ENCODE data around the gene GABRB2. TPM values are rescaled to one million over a fixed set of nuclear protein-coding genes. Genes with fewer than 3 reads are reported as not detected.
A peak's percentile ranks its signal among the peaks of the same experiment; 100 is the strongest.

Gene GABRB2
- total and polyA plus RNA-seq, 2 of the 13 experiments (the other 11 are each of a cell fraction or from before 2014, with no cell fraction given) = 0.01 TPM; not detected in 1

GRCh38 chr5:161271816-161272215, 274.7 kb downstream of the GABRB2 start (continued):
- TF ChIP-seq ZNF570 (CRISPR knock-in tag; IDR thresholded peaks at IDR 0.05; ENCODE audit: borderline replicate concordance) = no peak
- TF ChIP-seq TEAD3 (CRISPR knock-in tag; optimal IDR thresholded peaks at IDR 0.05; ENCODE audit: borderline replicate concordance) = no peak
- no peak for TF ChIP-seq ZNF207 (IDR thresholded peaks at IDR 0.05; ENCODE audit: borderline replicate concordance)
- no peak for TF ChIP-seq SNAI1 (CRISPR knock-in tag; IDR thresholded peaks at IDR 0.05; ENCODE audit: borderline replicate concordance)
- TF ChIP-seq ZNF615 (CRISPR knock-in tag; IDR thresholded peaks at IDR 0.05; ENCODE audit: borderline replicate concordance) = no peak
- TF ChIP-seq CTCF (CRISPR knock-in tag; IDR thresholded peaks at IDR 0.05) = no peak
- TF ChIP-seq LBX2 (CRISPR knock-in tag; IDR thresholded peaks at IDR 0.05; ENCODE audit: borderline replicate concordance) = no peak
- TF ChIP-seq PTBP1 (IDR thresholded peaks at IDR 0.05; ENCODE audit: low read depth, low read length, poor library complexity, severe bottlenecking) = no peak

GRCh38 chr5:161269125-161269524, 277.4 kb downstream of the GABRB2 start:
- DNase-seq (ENCODE audit: low spot score) (no peak), ATAC-seq (no peak), FAIRE-seq (no peak)
- no peaks in the 10 kb centered on the region for H4K20me1 ChIP-seq (ENCODE audit: insufficient read depth, low read length)
- no peak overlapping the region for H3K4me3 ChIP-seq (replicated peaks in 1 of 3; ENCODE audit: insufficient read depth in 1 of 3, low read depth in 2 of 3, low read length in 3 of 3)
- no peak overlapping the region for H2AFZ ChIP-seq (ENCODE audit: low read length)
- no peak overlapping the region for H3K9ac ChIP-seq (ENCODE audit: insufficient read depth, low read depth, low read length)
- CTCF ChIA-PET (ENCODE audit: low intra/inter-chr PET ratio, low total read pairs) = no interaction called here
- no peaks in the 10 kb centered on the region for H3K4me1 ChIP-seq (ENCODE audit: insufficient read depth, low read length)
- no peak overlapping the region for H3K4me2 ChIP-seq (ENCODE audit: low read depth, low read length)
- H3K79me2 ChIP-seq (ENCODE audit: insufficient read depth, low read length) = no peaks in the 10 kb centered on the region
- no peaks in the 10 kb centered on the region for H3K27me3 ChIP-seq (ENCODE audit: control insufficient read depth in 1 of 2, insufficient read depth in 2 of 2, low read length in 2 of 2)
- POLR2A ChIA-PET = no interaction called here
- H3K36me3 ChIP-seq (replicated peaks in 1 of 2; ENCODE audit: control insufficient read depth in 1 of 2, insufficient read depth in 2 of 2, low read length in 2 of 2) = no peaks in the 10 kb centered on the region
- peaks cover 9% of the 10 kb centered on the region; the same call in 1 of the 2 replicates for H3K9me3 ChIP-seq (ENCODE audit: low read length)
- in situ Hi-C loops (cut with HindIII; ENCODE audit: extremely low pct_ligation_motif_present, low pct_unique_long_range_greater_than_20kb) = no loop called here
- H3K27ac ChIP-seq (ENCODE audit: extremely low read length, insufficient read depth, low read length) = no peak overlapping the region
- intact Hi-C loops (cut with micrococcal nuclease; ENCODE audit: unreplicated experiment) = no loop called here
- BruUV-seq (replicated peaks) = no TSS peak
- TF ChIP-seq SP4 (CRISPR knock-in tag; IDR thresholded peaks at IDR 0.05) = no peak
- no peak for TF ChIP-seq ZNF296 (CRISPR knock-in tag; conservative IDR thresholded peaks at IDR 0.05)
- TF ChIP-seq ZNF776 (CRISPR knock-in tag; IDR thresholded peaks at IDR 0.05) = no peak
- peak; percentile 57 for TF ChIP-seq MAFF (IDR thresholded peaks at IDR 0.05; ENCODE audit: low read depth, low read length)
- no peak for TF ChIP-seq ZBTB38 (CRISPR knock-in tag; IDR thresholded peaks at IDR 0.05)
- TF ChIP-seq BRCA1 (CRISPR knock-in tag; IDR thresholded peaks at IDR 0.05) = no peak
- no peak for TF ChIP-seq THYN1 (CRISPR knock-in tag; IDR thresholded peaks at IDR 0.05; ENCODE audit: borderline replicate concordance, low read depth)
- TF ChIP-seq ZNF235 (CRISPR knock-in tag; IDR thresholded peaks at IDR 0.05; ENCODE audit: borderline replicate concordance) = no peak
- TF ChIP-seq CBX2 (IDR thresholded peaks at IDR 0.05; ENCODE audit: low read depth, low read length) = no peak
- no peak for TF ChIP-seq CBX2 (CRISPR knock-in tag; IDR thresholded peaks at IDR 0.05; ENCODE audit: low read depth)
- TF ChIP-seq MAFK (conservative IDR thresholded peaks at IDR 0.05 in 1 of 2, IDR thresholded peaks at IDR 0.05 in 1 of 2; ENCODE audit: low read length in 2 of 2) = peak; percentile 17 to 76; a peak in 3 of 4 replicates
- TF ChIP-seq GMEB1 (CRISPR knock-in tag; IDR thresholded peaks at IDR 0.05; ENCODE audit: borderline replicate concordance) = no peak
- no peak for TF ChIP-seq ATF2 (CRISPR knock-in tag; IDR thresholded peaks at IDR 0.05)
